Ishikawa (cell line): Measurements from ENCODE around the gene CACNA2D4.

Experiments
- CEBPB ChIP-seq: IDR thresholded peaks from 2 replicates; pipeline ENCODE4 v1.6.1; 2012
- CREB1 ChIP-seq: IDR thresholded peaks from 2 replicates; pipeline ENCODE4 v1.6.1; 2012; ENCODE audit warnings: low read depth
- EGR1 ChIP-seq: IDR thresholded peaks from 2 replicates; pipeline ENCODE4 v1.6.1; 2012
- EP300 ChIP-seq: IDR thresholded peaks from 2 replicates; pipeline ENCODE4 v1.6.1; 2012; ENCODE audit warnings: borderline replicate concordance
- FOXM1 ChIP-seq: IDR thresholded peaks from 2 replicates; pipeline ENCODE4 v1.6.1; 2012; ENCODE audit warnings: low read depth, borderline replicate concordance
- NFIC ChIP-seq: IDR thresholded peaks from 2 replicates; pipeline ENCODE4 v1.6.1; 2012
- RAD21 ChIP-seq: IDR thresholded peaks from 2 replicates; pipeline ENCODE4 v1.6.1; 2012; ENCODE audit warnings: low read depth
- TAF1 ChIP-seq: IDR thresholded peaks from 2 replicates; pipeline ENCODE4 v1.6.1; 2012; ENCODE audit warnings: low read depth, mild to moderate bottlenecking
- TCF12 ChIP-seq: IDR thresholded peaks from 2 replicates; pipeline ENCODE4 v1.6.1; 2012; ENCODE audit warnings: low read depth
- TEAD4 ChIP-seq: IDR thresholded peaks from 2 replicates; pipeline ENCODE4 v1.6.1; 2012
- YY1 ChIP-seq: IDR thresholded peaks from 2 replicates; pipeline ENCODE4 v1.6.1; 2012; ENCODE audit warnings: low read depth
- ZBTB7A ChIP-seq: IDR thresholded peaks from 2 replicates; pipeline ENCODE4 v1.6.1; 2012; ENCODE audit warnings: low read depth
- TF ChIP-seq, protein P1 (sequence below): IDR thresholded peaks from 2 replicates; pipeline ENCODE4 v1.6.1; 2012
- TF ChIP-seq, protein P2 (sequence below): IDR thresholded peaks from 2 replicates; pipeline ENCODE4 v1.6.1; 2012
- TF ChIP-seq, protein P3 (sequence below): IDR thresholded peaks from 2 replicates; pipeline ENCODE4 v1.6.1; 2012; ENCODE audit warnings: low read depth, mild to moderate bottlenecking

Gene CACNA2D4

DNA sequence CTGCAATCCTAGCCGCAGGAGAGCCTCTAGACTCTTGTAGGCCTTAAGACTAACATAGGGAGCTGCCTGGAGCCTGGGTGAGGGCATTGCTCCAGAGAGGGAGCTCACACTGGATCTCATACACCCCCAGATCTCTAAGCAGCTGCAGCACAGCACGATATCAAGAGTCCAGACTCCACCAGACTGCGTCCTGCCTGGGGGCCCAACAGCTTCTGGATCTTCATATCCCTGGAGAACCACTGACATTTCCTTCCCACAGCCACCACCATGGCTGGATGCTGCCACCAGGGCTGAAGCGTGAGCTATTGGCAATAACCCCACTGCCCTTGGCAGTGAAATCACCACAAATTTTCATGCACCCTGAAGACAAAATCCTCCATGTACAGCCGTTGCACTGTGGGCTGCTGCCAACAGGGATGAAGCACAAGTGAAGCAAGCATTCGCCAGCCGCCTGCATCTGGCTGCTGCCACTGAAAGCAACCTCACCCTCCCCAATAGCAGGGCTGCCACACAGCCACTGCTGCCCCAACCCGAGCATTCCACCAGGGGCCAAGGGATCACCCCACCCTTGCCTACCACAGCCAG, 28.2 kb downstream of the CACNA2D4 start:
- TF ChIP-seq FOXM1 = no peak

DNA sequence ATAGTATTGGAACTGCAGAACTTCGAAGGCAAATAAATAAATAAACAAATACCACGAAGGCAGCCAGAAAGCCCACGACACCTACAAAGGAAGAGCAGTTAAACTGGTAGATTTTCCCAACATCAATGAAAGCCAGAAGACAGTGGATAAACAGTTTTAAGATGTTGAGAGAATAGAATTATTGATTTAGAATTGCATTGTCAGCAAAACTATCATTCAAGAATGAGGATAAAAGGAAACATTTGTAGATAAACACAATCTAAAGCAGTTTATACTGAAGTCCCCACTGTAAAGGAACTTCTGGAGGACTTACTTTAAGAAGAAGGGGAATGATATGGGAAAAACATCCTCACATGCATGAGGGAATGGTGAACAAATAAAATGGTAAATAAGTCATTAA, 29.5 kb downstream of the CACNA2D4 start:
- no peak for TF ChIP-seq TCF12
- no peak for TF ChIP-seq ZBTB7A
- TF ChIP-seq, protein P1, sequence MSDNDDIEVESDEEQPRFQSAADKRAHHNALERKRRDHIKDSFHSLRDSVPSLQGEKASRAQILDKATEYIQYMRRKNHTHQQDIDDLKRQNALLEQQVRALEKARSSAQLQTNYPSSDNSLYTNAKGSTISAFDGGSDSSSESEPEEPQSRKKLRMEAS = no peak
- TF ChIP-seq TEAD4 = no peak
- TF ChIP-seq EP300 = no peak
- no peak for TF ChIP-seq RAD21
- TF ChIP-seq, protein P2, sequence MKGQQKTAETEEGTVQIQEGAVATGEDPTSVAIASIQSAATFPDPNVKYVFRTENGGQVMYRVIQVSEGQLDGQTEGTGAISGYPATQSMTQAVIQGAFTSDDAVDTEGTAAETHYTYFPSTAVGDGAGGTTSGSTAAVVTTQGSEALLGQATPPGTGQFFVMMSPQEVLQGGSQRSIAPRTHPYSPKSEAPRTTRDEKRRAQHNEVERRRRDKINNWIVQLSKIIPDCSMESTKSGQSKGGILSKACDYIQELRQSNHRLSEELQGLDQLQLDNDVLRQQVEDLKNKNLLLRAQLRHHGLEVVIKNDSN = no peak
- no peak for TF ChIP-seq TAF1
- TF ChIP-seq YY1 = no peak

DNA sequence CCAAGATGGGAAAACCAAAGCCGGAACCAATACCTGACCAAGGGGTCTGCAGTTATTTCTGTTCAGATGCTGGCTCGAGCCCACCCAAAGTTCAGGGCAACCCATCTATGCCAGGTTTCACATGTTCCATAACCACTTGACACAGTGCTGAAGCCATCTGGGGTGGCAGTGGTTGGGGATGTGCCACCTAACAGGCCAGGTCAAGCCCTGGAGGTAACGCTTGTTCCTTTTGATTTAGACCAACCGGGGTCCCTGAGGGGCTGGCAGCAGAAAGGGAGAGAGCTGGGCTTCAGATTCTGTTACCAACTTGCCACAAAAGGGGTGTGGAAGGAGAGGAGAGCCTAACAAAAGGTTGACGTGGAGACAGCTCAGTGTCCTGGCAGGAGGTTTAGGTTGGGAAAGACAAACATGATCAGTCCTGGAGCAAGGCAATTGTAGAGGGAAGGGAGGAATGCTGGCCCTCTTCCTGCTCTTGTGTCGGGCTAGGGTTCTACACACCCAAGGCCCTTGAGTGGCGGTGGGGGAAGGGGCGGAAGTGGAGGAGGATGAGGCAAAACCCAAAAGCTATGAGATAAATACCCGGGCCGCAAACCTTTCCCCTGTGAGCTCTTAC, 31.9 kb downstream of the CACNA2D4 start:
- TF ChIP-seq NFIC = no peak
- no peak for TF ChIP-seq TAF1
- TF ChIP-seq, protein P1 = no peak
- no peak for TF ChIP-seq TEAD4

DNA sequence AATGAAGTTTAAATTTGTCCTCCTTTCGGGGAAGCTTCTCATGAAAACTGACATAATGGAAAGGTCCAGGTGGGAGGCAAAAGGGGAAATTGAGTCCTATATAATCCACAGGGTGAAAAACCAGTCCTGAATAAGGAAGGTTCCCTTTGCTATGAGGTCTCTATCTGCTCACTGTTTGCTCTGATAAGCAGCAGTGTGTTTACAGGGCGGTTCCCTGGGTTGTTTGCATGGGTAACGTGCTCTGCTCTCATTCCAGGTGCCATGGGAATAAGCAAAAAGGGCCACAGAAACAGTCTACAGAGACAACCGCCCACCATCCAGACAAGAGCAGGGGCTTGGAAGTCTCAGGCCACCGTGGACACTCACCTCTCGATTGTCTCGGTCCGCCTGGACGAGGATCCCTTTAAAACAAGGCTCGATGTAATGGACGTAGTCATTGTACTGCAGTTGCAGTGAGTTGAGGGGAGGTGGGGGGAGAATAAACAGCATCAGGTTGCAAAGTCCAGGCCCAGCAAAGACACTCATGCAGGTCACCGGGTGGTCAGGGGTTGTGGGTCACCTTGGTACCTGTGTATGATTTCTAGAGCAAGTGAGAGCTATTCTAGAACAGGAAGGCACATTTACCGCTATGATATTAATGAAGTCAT, 32.7 kb downstream of the CACNA2D4 start:
- TF ChIP-seq TEAD4 (no peak), TCF12 (no peak), YY1 (no peak), NFIC (no peak), EP300 (no peak), CEBPB (no peak), EGR1 (no peak), RAD21 (no peak), FOXM1 (no peak), CREB1 (no peak), ZBTB7A (no peak), TAF1 (no peak)
- TF ChIP-seq, protein P1 = no peak
- TF ChIP-seq, protein P3, sequence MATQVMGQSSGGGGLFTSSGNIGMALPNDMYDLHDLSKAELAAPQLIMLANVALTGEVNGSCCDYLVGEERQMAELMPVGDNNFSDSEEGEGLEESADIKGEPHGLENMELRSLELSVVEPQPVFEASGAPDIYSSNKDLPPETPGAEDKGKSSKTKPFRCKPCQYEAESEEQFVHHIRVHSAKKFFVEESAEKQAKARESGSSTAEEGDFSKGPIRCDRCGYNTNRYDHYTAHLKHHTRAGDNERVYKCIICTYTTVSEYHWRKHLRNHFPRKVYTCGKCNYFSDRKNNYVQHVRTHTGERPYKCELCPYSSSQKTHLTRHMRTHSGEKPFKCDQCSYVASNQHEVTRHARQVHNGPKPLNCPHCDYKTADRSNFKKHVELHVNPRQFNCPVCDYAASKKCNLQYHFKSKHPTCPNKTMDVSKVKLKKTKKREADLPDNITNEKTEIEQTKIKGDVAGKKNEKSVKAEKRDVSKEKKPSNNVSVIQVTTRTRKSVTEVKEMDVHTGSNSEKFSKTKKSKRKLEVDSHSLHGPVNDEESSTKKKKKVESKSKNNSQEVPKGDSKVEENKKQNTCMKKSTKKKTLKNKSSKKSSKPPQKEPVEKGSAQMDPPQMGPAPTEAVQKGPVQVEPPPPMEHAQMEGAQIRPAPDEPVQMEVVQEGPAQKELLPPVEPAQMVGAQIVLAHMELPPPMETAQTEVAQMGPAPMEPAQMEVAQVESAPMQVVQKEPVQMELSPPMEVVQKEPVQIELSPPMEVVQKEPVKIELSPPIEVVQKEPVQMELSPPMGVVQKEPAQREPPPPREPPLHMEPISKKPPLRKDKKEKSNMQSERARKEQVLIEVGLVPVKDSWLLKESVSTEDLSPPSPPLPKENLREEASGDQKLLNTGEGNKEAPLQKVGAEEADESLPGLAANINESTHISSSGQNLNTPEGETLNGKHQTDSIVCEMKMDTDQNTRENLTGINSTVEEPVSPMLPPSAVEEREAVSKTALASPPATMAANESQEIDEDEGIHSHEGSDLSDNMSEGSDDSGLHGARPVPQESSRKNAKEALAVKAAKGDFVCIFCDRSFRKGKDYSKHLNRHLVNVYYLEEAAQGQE = no peak
- TF ChIP-seq, protein P2 = no peak

DNA sequence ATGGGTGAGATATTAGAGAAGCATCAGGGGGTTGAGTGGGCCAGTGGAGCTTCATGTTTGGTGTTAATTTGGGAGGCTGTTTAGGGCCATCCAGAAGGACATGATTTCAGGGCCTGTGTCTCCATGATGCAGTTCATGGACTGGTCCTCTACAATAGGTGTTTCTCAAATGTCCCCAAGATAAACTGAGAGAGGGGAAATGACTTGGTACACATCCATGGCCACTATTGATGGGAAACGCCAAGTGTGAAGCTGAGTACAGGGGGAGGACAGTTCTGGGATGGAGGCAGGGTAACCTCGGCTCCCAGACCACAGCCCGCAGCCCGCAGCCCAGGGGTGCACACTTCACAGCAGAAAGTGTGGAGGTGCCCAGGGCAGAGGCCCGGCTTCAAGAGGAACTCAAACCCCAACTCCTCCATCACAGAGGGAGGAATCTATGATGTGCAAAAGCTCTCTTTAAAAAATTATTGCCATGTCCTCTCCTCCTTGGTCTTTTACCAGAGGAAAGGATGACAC, 33.3 kb downstream of the CACNA2D4 start:
- no peak for TF ChIP-seq TCF12
- TF ChIP-seq, protein P2 = no peak
- TF ChIP-seq, protein P1 = no peak
- TF ChIP-seq EGR1 = no peak
- TF ChIP-seq RAD21 = no peak
- TF ChIP-seq NFIC = no peak
- no peak for TF ChIP-seq CREB1
- TF ChIP-seq, protein P3 = no peak
- TF ChIP-seq YY1 = no peak
- no peak for TF ChIP-seq TAF1
